Karpas-422 (cell line): Measurements from ENCODE around the gene ARL15. TPM values are rescaled to one million over a fixed set of nuclear protein-coding genes. Genes with fewer than 3 reads are reported as not detected.

Source experiments
- DNase-seq: peaks from one replicate; pipeline ENCODE4 v3.0.0-alpha.2; 2015
- H2AFZ ChIP-seq: fragments of 200-600 bp; sonication (generic); 2 replicates; pipeline ENCODE4 v1.6.1; 2014; ENCODE audit warnings: antibody characterized with exemption, low read length, mixed read lengths
- H3K27ac ChIP-seq: fragments of 200-600 bp; sonication (generic); 2 replicates; pipeline ENCODE4 v1.5.1; 2014; ENCODE audit warnings: mild to moderate bottlenecking, low read length, moderate library complexity
- H3K27me3 ChIP-seq: fragments of 200-600 bp; sonication (generic); 2 replicates; pipeline ENCODE4 v1.6.1; 2014; ENCODE audit warnings: low read length, mixed read lengths
- H3K36me3 ChIP-seq: fragments of 200-600 bp; sonication (generic); 2 replicates; pipeline ENCODE4 v1.6.1; 2014; ENCODE audit warnings: low read length, mixed read lengths; ENCODE audit not compliant: insufficient read depth
- H3K4me1 ChIP-seq: fragments of 200-600 bp; sonication (generic); 2 replicates; pipeline ENCODE4 v1.6.1; 2014; ENCODE audit warnings: mild to moderate bottlenecking, low read length, mixed read lengths
- H3K4me2 ChIP-seq: fragments of 200-600 bp; sonication (generic); 2 replicates; pipeline ENCODE4 v1.6.1; 2014; ENCODE audit warnings: low read length, low read depth, mild to moderate bottlenecking; ENCODE audit not compliant: poor library complexity, severe bottlenecking
- H3K4me3 ChIP-seq: fragments of 200-600 bp; sonication (generic); 2 replicates; pipeline ENCODE4 v1.5.1; 2014; ENCODE audit warnings: mild to moderate bottlenecking, antibody characterized with exemption, low read length, mixed read lengths
- H3K79me2 ChIP-seq: fragments of 200-600 bp; sonication (generic); 2 replicates; pipeline ENCODE4 v1.6.1; 2014; ENCODE audit warnings: mild to moderate bottlenecking, low read length, mixed read lengths
- H3K9ac ChIP-seq: fragments of 200-600 bp; sonication (generic); 2 replicates; pipeline ENCODE4 v1.6.0; 2014; ENCODE audit warnings: low read length
- H3K9me2 ChIP-seq: fragments of 200-600 bp; sonication (generic), shearing (Covaris generic); replicated peaks from 2 replicates; pipeline ENCODE4 v1.6.0; 2014; ENCODE audit warnings: mild to moderate bottlenecking, low read length, moderate library complexity; ENCODE audit not compliant: insufficient read depth
- H3K9me3 ChIP-seq: fragments of 300-700, 200-600 bp; sonication (generic); 2 replicates; pipeline ENCODE4 v1.6.1; 2014; ENCODE audit warnings: low read length, mixed read lengths
- H4K20me1 ChIP-seq: fragments of 200-600 bp; sonication (generic); 2 replicates; pipeline ENCODE4 v1.6.1; 2014; ENCODE audit warnings: mild to moderate bottlenecking, antibody characterized with exemption, low read length, low read depth; ENCODE audit not compliant: insufficient read depth
- total RNA-seq: library from RNA; depleted of rRNA; stranded (reverse); fragments of >200 nt; shearing (Covaris generic); gene quantifications from 2 replicates; pipeline ENCODE4 v1.2.3, GENCODE V29; 2014; ENCODE audit warnings: low replicate concordance

ARL15 gene
- total RNA-seq, 1 experiment from 2014 or later: 10.7 TPM

DNA sequence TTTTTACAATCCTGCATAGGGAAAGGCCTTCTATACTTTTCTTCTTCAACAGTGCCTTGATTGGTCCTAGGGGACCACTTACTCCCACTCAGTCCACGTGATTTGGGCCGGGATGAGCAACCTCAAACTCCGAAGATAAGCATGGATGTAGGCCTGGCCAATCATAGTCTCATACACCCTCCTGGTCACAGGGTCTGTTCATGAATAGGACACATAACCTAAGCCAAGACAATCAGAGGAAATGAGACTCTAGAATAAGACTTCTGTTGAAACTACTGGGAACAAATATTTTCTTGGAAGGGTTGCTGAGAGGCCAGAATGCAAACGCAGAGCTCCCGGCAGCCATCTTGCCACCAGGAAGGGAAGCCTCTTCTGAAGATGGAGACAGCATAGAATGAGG, 68.1 kb downstream of the ARL15 start:
- Histone ChIP-seq H3K4me3 (no peak overlapping the region), H2AFZ (no peak overlapping the region), H3K4me2 (no peak overlapping the region), H3K79me2 (no peaks in the 10 kb centered on the region), H3K27ac (no peak overlapping the region), H4K20me1 (peaks cover 15% of the 10 kb centered on the region), H3K9me2 (no peaks in the 10 kb centered on the region), H3K36me3 (no peaks in the 10 kb centered on the region), H3K9ac (no peak overlapping the region), H3K27me3 (no peaks in the 10 kb centered on the region), H3K9me3 (no peaks in the 10 kb centered on the region), H3K4me1 (no peaks in the 10 kb centered on the region)
- no peak for DNase-seq

DNA sequence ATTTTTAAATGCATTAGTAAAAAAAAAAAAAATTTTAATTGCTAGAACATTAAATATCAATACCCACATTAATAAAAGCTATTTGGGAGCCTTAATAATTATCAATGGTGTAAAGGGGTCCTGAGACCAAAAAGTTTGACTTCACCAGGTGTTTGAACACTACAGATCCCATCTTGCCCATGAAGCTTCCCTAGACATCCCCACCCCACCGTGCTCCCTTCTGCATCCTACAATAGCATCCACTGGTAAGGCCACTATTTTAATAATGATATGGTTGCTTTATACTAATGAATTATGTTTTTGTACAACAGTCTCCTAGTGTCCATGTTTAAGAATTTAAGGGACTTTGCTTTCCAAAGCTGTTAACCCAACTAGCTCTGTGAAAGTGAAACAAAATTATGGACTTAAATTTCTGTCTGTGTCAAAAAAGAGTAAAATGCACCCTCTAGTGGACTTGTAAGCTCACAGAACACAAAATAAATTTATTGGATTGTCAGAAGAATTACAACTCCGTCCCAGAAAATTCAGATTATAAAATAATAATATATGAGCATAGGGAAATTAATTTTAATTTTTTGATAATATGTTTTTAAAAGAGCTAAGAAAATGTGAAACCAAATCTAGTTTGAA, 76.0 kb downstream of the ARL15 start:
- Histone ChIP-seq H3K27ac (no peak overlapping the region), H3K4me2 (peak overlapping the region; percentile 18), H3K4me3 (no peak overlapping the region), H2AFZ (no peak overlapping the region), H3K36me3 (no peaks in the 10 kb centered on the region), H3K79me2 (no peaks in the 10 kb centered on the region), H3K27me3 (no peaks in the 10 kb centered on the region), H3K4me1 (no peaks in the 10 kb centered on the region), H3K9me3 (no peaks in the 10 kb centered on the region), H3K9ac (no peak overlapping the region), H4K20me1 (no peaks in the 10 kb centered on the region), H3K9me2 (no peaks in the 10 kb centered on the region)
- peak; percentile 60 for DNase-seq

DNA sequence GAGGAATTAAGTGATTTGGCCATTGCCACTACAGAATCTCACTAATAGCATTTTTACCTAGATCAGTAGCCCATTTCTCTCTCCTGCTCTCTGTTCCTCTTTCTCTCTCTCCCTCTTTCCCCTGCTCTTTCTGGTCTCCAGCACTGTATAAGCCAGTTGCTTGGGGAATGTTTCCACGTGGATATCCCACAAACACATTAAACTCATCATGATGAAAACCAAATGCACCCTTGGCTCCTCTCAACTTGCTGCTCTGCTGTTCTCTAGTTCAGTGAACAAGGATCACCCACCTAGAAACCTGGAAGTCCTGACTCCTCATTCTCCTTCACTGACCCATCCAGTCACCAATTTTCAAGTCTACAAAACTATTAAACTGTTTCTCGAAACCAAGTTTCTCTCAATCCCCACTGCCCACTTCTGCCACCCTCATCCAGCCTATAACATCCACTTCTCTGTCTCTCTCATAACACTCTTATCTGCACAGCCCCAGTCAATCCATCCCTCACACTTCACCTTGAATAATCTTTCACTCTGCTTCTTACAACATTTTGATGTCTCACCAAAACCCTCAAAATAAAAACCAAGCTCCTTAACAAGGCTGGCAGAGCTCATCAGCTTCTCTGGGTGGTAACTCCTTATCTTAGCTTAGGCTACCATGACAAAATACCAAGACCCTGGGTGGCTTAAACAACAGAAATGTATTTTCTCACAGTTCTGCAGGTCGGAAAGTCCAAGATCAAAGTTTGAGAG, 79.3 kb downstream of the ARL15 start:
- Histone ChIP-seq H3K9ac (no peak overlapping the region), H3K36me3 (no peaks in the 10 kb centered on the region), H3K9me3 (no peaks in the 10 kb centered on the region), H3K9me2 (no peaks in the 10 kb centered on the region), H3K4me2 (no peak overlapping the region), H2AFZ (no peak overlapping the region), H3K27ac (no peak overlapping the region), H3K4me3 (no peak overlapping the region), H3K4me1 (no peaks in the 10 kb centered on the region), H3K27me3 (no peaks in the 10 kb centered on the region), H4K20me1 (peaks cover 7% of the 10 kb centered on the region; the same call in 1 of the 2 replicates), H3K79me2 (no peaks in the 10 kb centered on the region)
- no peak for DNase-seq

DNA sequence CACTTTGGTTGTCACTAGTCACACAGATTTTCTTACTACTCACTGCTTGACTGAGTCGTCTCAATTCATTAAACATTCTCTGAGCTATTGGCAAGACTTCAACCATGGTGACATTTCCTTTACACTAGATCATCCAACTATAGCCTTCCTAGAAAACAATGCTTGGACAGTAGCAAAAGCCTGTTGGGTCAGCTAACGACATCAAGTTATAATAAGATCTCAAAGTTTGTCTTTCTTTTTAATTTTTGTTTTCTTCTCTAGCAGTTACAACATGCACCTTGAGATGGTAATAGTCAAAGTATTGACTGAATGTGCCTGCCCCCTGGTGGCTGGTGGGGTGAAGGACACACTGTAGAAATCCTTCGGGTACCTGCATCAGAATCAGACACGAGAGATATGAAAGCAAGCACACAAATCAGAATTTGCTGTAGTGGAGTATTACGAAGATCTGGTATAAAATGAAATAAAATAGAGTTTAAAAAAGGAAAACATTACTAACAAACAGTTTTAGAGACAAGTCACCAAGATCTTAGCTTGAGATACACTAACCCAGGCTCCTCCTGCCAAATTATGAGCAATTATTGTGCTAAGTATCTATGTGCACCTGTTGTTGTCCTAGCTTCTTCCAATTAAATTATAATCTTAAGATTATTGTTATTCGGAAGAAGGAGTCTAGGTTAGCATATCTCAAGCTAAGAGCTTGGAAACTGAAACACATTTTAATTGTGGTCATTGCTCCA, 81.2 kb downstream of the ARL15 start:
- Histone ChIP-seq H3K9me3 (no peaks in the 10 kb centered on the region), H2AFZ (no peak overlapping the region), H3K9ac (no peak overlapping the region), H3K9me2 (no peaks in the 10 kb centered on the region), H3K27ac (no peak overlapping the region), H3K4me3 (no peak overlapping the region), H3K36me3 (no peaks in the 10 kb centered on the region), H3K4me2 (no peak overlapping the region), H4K20me1 (peaks cover 7% of the 10 kb centered on the region; the same call in 1 of the 2 replicates), H3K79me2 (no peaks in the 10 kb centered on the region), H3K4me1 (no peaks in the 10 kb centered on the region), H3K27me3 (no peaks in the 10 kb centered on the region)
- peak; percentile 77 for DNase-seq

DNA sequence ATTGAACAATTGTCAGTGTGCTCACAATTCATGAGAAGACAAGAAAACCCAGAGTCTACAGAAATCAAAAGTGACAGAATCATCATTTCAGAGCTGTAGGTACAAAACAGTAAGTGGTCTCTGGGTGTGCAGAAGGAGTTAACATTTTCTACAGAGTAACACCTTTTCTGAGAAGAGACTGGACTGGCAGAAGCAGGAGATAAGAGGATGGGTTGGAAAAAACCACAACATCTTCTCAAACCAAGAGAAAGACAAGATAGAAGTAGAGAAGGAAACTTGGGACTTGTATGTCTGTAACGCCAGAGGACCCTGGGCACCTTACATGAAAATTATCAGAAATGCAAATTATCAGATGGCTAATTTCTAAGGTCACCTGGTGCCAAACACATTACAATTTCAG, 82.6 kb downstream of the ARL15 start:
- Histone ChIP-seq H3K79me2 (no peaks in the 10 kb centered on the region), H4K20me1 (peaks cover 11% of the 10 kb centered on the region; the same call in 1 of the 2 replicates), H3K36me3 (no peaks in the 10 kb centered on the region), H2AFZ (no peak overlapping the region), H3K4me2 (no peak overlapping the region), H3K27me3 (no peaks in the 10 kb centered on the region), H3K9me2 (no peaks in the 10 kb centered on the region), H3K4me1 (no peaks in the 10 kb centered on the region), H3K4me3 (no peak overlapping the region), H3K9me3 (no peaks in the 10 kb centered on the region), H3K27ac (no peak overlapping the region), H3K9ac (no peak overlapping the region)
- DNase-seq: no peak

DNA sequence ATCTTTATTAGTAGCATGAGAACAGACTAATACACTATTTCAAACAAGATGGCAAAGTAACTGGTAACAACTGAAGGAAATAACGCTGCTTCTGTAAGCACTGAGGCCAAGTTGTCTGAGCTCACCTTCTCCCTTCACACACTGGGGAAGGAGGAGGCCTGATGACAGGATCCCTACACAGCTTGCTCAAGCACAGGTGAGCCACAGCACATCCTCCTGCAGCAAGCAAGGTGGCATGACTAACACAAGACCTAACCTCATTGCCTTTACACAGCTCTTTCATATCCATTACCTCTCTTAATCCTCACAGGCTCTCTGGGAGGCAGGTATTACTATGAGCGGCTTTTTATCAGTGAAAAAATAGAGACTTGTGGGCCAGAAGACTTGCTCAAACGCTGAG, 83.3 kb downstream of the ARL15 start:
- H3K79me2 ChIP-seq: no peaks in the 10 kb centered on the region
- H3K9me3 ChIP-seq: no peaks in the 10 kb centered on the region
- no peak overlapping the region for H3K27ac ChIP-seq
- no peaks in the 10 kb centered on the region for H3K27me3 ChIP-seq
- DNase-seq: no peak
- H3K9ac ChIP-seq: no peak overlapping the region
- no peaks in the 10 kb centered on the region for H3K4me1 ChIP-seq
- H3K36me3 ChIP-seq: no peaks in the 10 kb centered on the region
- H3K4me3 ChIP-seq: no peak overlapping the region
- H4K20me1 ChIP-seq: peaks cover 11% of the 10 kb centered on the region; the same call in 1 of the 2 replicates
- H3K9me2 ChIP-seq: no peaks in the 10 kb centered on the region
- H3K4me2 ChIP-seq: no peak overlapping the region
- no peak overlapping the region for H2AFZ ChIP-seq

DNA sequence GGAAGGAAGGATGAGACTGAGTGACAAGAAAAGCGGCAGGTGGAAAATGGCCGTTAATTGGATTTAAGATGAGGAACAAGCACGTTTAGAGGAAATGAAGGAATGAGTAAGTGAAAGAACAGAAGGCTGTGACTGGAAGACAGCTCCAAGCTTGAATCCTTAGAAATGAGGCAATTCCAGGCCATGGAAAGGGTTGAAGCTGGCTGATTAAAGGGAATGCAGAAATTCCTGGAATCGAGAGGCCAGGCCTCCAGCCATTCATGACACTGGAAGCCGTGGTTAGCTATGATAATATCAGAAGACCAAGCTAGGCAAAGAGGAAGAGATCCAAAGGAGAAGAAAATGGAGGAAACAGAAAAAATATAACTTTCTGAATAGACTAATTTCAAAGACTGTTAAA, 84.2 kb downstream of the ARL15 start:
- DNase-seq: no peak
- Histone ChIP-seq H2AFZ (no peak overlapping the region), H3K27me3 (no peaks in the 10 kb centered on the region), H3K36me3 (no peaks in the 10 kb centered on the region), H3K9me3 (no peaks in the 10 kb centered on the region), H4K20me1 (peaks cover 11% of the 10 kb centered on the region; the same call in 1 of the 2 replicates), H3K27ac (no peak overlapping the region), H3K4me3 (no peak overlapping the region), H3K79me2 (no peaks in the 10 kb centered on the region), H3K9me2 (no peaks in the 10 kb centered on the region), H3K4me2 (no peak overlapping the region), H3K4me1 (no peaks in the 10 kb centered on the region), H3K9ac (no peak overlapping the region)

DNA sequence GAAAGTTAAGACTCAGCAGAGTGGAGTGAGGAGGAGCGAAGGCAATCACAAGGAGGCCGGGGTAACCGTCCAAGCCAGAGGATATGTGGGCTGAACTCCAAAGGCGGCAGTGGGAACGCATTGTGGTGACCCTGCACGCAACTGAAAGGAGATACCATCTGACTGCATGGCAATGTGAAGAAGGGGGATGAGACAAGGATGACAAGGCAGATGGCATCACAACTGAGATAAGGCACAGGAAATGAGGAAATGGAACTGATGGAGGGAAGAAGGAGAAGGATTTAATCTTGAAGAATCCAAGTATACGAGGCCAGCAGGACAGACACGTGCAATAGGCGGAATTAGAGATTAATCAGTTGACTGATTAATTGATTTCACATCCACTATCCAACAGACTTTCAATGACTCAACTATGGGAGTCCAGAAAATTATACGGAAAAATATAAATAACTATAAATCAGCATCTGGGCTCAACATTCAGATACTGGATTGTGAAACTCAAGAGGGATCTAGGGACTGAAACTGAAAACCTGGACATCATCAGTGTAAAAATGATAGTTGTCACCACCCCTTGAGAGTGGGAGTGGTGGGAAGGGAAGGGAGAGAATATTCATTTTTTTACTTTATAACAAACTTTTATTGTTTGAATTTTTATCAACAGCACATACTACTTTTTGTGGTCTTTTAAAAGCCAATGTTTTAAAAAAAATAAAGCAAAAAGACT, 86.1 kb downstream of the ARL15 start:
- H3K4me3 ChIP-seq: no peak overlapping the region
- no peak overlapping the region for H3K4me2 ChIP-seq
- no peak for DNase-seq
- no peaks in the 10 kb centered on the region for H3K79me2 ChIP-seq
- peaks cover 11% of the 10 kb centered on the region; the same call in 1 of the 2 replicates for H4K20me1 ChIP-seq
- H3K9me2 ChIP-seq: no peaks in the 10 kb centered on the region
- no peaks in the 10 kb centered on the region for H3K9me3 ChIP-seq
- no peaks in the 10 kb centered on the region for H3K36me3 ChIP-seq
- H3K4me1 ChIP-seq: no peaks in the 10 kb centered on the region
- no peak overlapping the region for H3K9ac ChIP-seq
- no peak overlapping the region for H3K27ac ChIP-seq
- H3K27me3 ChIP-seq: no peaks in the 10 kb centered on the region
- no peak overlapping the region for H2AFZ ChIP-seq
